ENCODE measurements around the gene RASAL3. TPM values are rescaled to one million over a fixed set of nuclear protein-coding genes. Genes with fewer than 3 reads are reported as not detected.
A peak's percentile ranks its signal among the peaks of the same experiment; 100 is the strongest.

The RASAL3 gene
- total and polyA plus RNA-seq, 11 donors, result 0.42 to 9.1 (median 0.99) TPM

DNA sequence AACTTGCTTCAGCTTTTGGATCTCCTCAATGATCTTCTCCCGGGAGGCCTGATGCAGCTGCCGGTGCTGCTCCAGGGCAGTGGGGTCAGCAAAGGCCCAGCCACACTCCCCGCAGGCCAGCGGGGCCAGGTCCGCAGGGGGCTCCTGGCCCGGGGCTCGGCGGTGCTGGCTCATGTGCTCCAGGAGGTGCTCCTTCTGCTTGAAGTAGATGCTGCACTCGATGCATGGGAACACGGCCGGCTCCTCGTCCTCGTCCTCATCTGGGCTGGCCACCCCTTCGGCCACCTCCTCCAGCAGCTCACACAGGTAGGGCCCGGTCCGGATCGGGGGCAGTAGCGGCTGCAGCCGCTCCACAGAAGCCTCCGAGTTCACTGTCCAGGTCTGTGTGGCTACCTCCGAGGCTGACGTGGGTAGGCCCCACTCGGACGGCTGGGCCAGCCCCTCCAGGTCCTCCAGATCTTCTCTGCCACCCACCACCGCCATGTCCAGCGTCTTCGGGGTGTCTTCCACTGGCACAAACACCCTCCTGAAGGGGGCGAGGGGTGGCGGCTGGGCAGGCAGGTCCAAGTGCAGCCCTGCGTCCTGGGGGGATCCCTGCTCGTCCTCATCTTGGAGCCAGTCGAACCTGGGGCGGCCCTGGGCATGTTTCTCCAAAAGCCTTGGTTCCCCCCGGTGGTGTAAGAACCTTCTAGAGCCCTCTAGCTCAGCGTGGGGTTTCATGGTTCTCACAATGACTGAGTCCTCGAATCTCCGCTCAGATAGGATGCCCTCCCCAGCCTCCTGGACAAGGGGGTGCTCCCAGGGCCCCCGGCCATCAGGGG is 24.3 kb downstream of the RASAL3 start:
- DNase-seq (peak in 1 of 5 donors; percentile 65), ATAC-seq (no peak)
- peaks cover 0 to 27% (median 6%) of the 10 kb centered on the region in 12 donors for H3K4me1 ChIP-seq
- intact Hi-C loops (cut with DNase I), result no loop called here
- no peaks in the 10 kb centered on the region for H3K9me3 ChIP-seq
- 88 to 92% (median 91%) methylated on average over 16 to 38 of the region's 38 CpGs for WGBS, 4 donors
- no peak overlapping the region for H3K4me3 ChIP-seq
- no peak overlapping the region for H3K27ac ChIP-seq
- TF ChIP-seq POLR2A (IDR thresholded peaks at IDR 0.05), result no peak
- H3K36me3 ChIP-seq, result peaks cover 0 to 22% (median 4%) of the 10 kb centered on the region in 9 donors
- no peaks in the 10 kb centered on the region for H3K27me3 ChIP-seq

DNA sequence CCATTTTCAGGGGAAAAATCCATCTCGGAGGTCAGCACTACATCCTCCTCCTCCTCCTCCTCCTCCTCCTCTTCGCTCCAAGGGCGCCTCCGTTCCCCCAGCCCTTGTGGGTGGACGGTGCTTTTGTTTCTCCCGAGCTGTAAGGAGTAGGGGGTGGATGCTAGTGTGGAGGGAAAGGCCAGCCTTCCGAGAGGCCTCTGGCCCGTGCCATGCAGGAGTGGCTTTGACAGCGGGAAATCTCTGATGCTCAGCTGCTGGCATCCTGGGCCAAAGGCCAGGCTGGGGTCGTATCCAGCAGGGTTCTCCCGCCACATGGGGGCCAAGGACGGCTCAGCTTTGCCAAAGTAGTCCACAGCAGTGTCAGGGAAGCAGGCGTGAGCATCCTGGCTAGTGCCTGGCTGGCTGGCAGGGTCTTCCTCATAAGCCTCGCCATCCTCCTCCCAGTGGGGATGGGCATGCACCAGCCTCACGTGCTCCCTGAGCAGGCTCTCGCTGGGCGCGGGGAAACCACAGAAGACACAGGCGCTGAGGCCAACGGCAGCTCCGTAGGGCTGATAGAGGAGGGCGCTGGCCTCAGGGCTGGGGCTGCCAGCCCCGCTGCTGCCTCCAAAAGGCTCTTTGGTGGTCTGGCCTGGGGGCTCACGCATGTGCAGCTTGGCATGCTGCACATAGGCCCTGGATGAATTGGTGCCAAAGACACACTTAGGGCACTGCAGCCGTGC is 25.1 kb downstream of the RASAL3 start:
- Histone ChIP-seq H3K27me3 (no peaks in the 10 kb centered on the region), H3K4me3 (no peak overlapping the region), H3K27ac (no peak overlapping the region), H3K9me3 (no peaks in the 10 kb centered on the region), H3K36me3 (peaks cover 0 to 22% (median 4%) of the 10 kb centered on the region in 9 donors), H3K4me1 (peaks cover 0 to 19% (median 6%) of the 10 kb centered on the region in 12 donors)
- intact Hi-C loops (cut with DNase I), result no loop called here
- DNase-seq (no peak), ATAC-seq (no peak)
- WGBS, 4 donors, result 81 to 93% (median 85%) methylated on average over 16 to 25 of the region's 25 CpGs
- TF ChIP-seq POLR2A (IDR thresholded peaks at IDR 0.05), result no peak
- TF ChIP-seq, protein P1, sequence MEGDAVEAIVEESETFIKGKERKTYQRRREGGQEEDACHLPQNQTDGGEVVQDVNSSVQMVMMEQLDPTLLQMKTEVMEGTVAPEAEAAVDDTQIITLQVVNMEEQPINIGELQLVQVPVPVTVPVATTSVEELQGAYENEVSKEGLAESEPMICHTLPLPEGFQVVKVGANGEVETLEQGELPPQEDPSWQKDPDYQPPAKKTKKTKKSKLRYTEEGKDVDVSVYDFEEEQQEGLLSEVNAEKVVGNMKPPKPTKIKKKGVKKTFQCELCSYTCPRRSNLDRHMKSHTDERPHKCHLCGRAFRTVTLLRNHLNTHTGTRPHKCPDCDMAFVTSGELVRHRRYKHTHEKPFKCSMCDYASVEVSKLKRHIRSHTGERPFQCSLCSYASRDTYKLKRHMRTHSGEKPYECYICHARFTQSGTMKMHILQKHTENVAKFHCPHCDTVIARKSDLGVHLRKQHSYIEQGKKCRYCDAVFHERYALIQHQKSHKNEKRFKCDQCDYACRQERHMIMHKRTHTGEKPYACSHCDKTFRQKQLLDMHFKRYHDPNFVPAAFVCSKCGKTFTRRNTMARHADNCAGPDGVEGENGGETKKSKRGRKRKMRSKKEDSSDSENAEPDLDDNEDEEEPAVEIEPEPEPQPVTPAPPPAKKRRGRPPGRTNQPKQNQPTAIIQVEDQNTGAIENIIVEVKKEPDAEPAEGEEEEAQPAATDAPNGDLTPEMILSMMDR (IDR thresholded peaks at IDR 0.05), result no peak

DNA sequence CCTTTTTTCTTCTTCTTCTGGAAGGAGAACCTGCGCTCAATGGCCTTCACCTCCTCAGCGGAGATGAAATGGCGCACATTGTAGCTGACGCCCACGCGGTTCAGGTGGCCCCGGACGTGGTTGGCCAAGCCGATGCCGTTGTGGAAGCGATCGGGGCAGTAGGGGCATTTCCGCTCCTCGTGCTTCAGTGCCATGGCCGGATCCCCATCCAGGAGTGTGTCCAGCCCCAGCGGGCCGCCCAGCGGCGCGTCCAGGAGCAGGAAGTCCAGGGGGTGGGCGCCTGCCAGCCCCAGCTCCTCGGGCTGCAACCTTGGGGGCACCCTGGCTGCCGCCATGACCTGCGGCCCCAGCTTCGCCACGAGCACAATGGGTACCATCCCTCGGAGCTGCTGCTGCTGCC is 25.8 kb downstream of the RASAL3 start:
- DNase-seq, result peak in 1 of 5 donors; percentile 54
- no peaks in the 10 kb centered on the region for H3K9me3 ChIP-seq
- peaks cover 0 to 22% (median 4%) of the 10 kb centered on the region in 9 donors for H3K36me3 ChIP-seq
- ATAC-seq, result no peak
- no peaks in the 10 kb centered on the region for H3K27me3 ChIP-seq
- no peak for TF ChIP-seq POLR2A (IDR thresholded peaks at IDR 0.05)
- TF ChIP-seq, protein P1 (IDR thresholded peaks at IDR 0.05), result no peak
- H3K4me3 ChIP-seq, result no peak overlapping the region
- peaks cover 0 to 15% (median 2%) of the 10 kb centered on the region in 12 donors for H3K4me1 ChIP-seq
- 95 to 96% (median 95%) methylated on average over 16 to 27 of the region's 27 CpGs for WGBS, 4 donors
- intact Hi-C loops (cut with DNase I), result no loop called here
- H3K27ac ChIP-seq, result no peak overlapping the region

DNA sequence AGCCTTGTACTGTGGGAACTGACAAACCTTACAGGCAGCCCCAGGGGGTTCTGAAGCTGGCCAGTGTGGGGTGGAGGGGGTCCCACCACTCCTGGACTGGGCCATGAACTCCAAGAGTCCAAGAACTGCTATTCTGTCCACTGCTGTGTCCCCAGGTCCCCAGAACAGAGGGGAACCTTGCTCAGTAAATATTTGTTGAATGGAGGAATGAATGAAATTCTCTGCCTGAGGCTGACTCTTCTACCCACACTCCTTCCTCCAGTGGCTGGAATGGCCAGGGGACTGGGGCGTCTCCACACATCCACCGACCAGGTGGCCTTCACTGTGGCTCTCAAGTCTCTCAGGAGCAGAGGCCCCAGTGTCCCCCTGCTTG is 26.2 kb downstream of the RASAL3 start:
- no peak for ATAC-seq
- Histone ChIP-seq H3K36me3 (peaks cover 0 to 22% (median 4%) of the 10 kb centered on the region in 9 donors), H3K9me3 (no peaks in the 10 kb centered on the region), H3K27ac (peak overlapping the region in 1 of 12 donors; percentile 36), H3K4me1 (peaks cover 0 to 16% (median 5%) of the 10 kb centered on the region in 12 donors), H3K27me3 (no peaks in the 10 kb centered on the region), H3K4me3 (no peak overlapping the region)
- WGBS, 4 donors, result 90 to 95% (median 92%) methylated on average over 2 of the region's 2 CpGs
- DNase-seq, result no peak
- no peak for TF ChIP-seq POLR2A (IDR thresholded peaks at IDR 0.05)
- TF ChIP-seq, protein P1 (IDR thresholded peaks at IDR 0.05), result no peak
- intact Hi-C loops (cut with DNase I), result no loop called here

Measured in heart left ventricle (tissue), 16 donors.